Colonic mucosa (tissue), 4 donors: Measurements from ENCODE around the gene NCKAP5. TPM values are rescaled to one million over a fixed set of nuclear protein-coding genes. Genes with fewer than 3 reads are reported as not detected.

Experiments used
- DNase-seq: peaks from one replicate; pipeline ENCODE4 v3.0.0-alpha.2; 2020
- H3K27ac ChIP-seq: fragments of 200-600 bp; one replicate; pipeline ENCODE4 v1.8.0; 2021
- H3K27me3 ChIP-seq: fragments of 200-600 bp; one replicate; pipeline ENCODE4 v1.8.0; 2021
- H3K36me3 ChIP-seq: fragments of 200-600 bp; one replicate; pipeline ENCODE4 v1.8.0; 2021
- H3K4me1 ChIP-seq: fragments of 200-600 bp; one replicate; pipeline ENCODE4 v1.8.0; 2021; ENCODE audit warnings: mild to moderate bottlenecking
- H3K4me3 ChIP-seq: fragments of 200-600 bp; one replicate; pipeline ENCODE4 v1.8.0; 2021
- H3K9ac ChIP-seq, 2 donors: one replicate each; pipeline ENCODE4 v1.7.0; 2013; ENCODE audit warnings: control low read depth in 2 of 2, low read depth in 2 of 2, low read length in 2 of 2
- H3K9me3 ChIP-seq: fragments of 200-600 bp; one replicate; pipeline ENCODE4 v1.8.0; 2021
- CTCF ChIP-seq: fragments of 200-600 bp; IDR thresholded peaks from one replicate; pipeline ENCODE4 v1.8.0; 2022; ENCODE audit warnings: antibody characterized with exemption, mild to moderate bottlenecking
- intact Hi-C: fragments of 100-400 bp; cut with DNase I; formaldehyde crosslinking; loops from one replicate; pipeline ENCODE4 v1.14.1; 2022
- total RNA-seq, 2 donors: library from RNA; stranded (reverse); fragmentation: NEBNext Ultra II Directional in 1 of 2; extraction: Animal tissue kit (Norgen Biotek cat#: 25700) in 1 of 2; gene quantifications; one replicate each; pipeline ENCODE4 v1.2.1, GENCODE V29; 2021
- donor health status: healthy.
- donor health status: DM: no; HTN: no; CAD: no.
- donor health status: DM: no; HTN: no; CAD: no.

Gene NCKAP5
- total RNA-seq, 2 donors from 2014 or later = 2.9 to 3.7 TPM

DNA sequence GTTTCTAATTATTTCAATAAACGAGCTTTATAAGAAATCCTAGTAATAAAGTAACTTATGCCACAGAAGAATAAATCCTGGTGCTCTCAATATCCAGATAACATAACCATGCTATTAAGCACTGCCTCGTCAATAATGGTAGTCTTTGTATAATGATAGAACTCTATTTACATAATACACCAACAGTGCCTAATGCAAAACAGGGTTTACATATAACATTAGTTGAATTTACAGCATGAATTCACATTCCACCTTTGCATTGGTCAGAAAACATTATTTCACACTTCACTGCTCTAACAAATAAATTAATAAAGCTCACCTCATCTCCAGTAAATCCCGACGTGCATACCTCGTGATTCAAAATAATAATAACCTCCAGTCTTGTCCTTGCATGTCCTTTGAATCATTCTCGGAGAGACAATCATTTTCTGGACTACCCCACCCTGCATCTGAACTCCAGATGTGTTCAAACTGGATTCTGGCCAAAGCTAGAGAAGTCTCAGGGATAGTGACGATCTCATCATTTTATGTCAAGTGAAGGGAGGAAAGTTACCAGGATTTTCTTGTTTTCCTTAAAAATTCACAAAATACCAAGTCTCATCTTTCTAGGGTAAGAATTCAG is 189.2 kb downstream of the NCKAP5 start:
- H3K4me1 ChIP-seq = no peaks in the 10 kb centered on the region
- no peak overlapping the region for H3K9ac ChIP-seq
- H3K27me3 ChIP-seq = no peaks in the 10 kb centered on the region
- intact Hi-C loops = no loop called here
- no peaks in the 10 kb centered on the region for H3K36me3 ChIP-seq
- DNase-seq = no peak
- H3K4me3 ChIP-seq = no peak overlapping the region
- no peaks in the 10 kb centered on the region for H3K9me3 ChIP-seq
- H3K27ac ChIP-seq = no peak overlapping the region
- no peak for TF ChIP-seq CTCF

DNA sequence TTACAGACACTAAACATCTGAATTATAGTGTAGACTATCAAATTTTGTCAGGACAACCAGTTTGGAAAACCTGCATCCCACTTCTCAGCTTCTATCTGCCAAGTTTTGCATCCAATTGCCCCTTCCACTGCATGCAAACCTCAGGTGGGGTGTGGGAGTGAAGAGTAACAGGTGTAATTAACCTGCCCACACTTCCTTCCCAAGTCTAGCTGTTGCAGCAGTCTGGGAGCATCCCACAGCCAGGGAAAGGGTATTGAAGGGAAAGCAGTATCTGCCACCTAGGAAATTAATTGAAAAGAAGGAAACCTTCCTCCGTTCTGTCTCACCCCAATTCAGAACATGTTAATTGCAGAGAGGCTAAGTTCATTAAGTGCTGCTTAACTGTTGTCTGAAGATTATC is 189.9 kb downstream of the NCKAP5 start:
- Histone ChIP-seq H3K4me3 (no peak overlapping the region), H3K4me1 (no peaks in the 10 kb centered on the region), H3K27ac (no peak overlapping the region), H3K36me3 (no peaks in the 10 kb centered on the region), H3K9me3 (no peaks in the 10 kb centered on the region), H3K9ac (no peak overlapping the region), H3K27me3 (no peaks in the 10 kb centered on the region)
- TF ChIP-seq CTCF = no peak
- DNase-seq = no peak
- intact Hi-C loops = no loop called here

DNA sequence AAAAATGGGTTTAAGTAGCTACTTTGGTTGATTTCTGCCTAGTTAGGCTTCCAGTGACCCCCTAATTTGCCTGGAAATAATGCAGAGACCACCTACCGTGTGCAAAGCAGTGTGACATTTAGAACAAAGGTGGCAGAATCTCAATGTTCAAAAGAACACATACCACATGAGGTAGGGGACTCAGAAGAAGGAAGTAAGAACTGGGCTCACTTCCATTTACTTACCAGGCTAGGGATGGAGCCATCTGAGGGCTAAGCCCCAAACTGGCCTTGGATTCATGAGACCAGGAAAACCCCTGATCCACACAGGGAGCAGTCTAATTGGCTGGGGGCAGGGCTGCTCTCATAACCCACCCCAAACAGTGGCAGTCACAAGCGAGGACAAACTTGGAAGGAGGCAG is 190.7 kb downstream of the NCKAP5 start:
- no peaks in the 10 kb centered on the region for H3K9me3 ChIP-seq
- H3K27ac ChIP-seq = no peak overlapping the region
- H3K4me1 ChIP-seq = no peaks in the 10 kb centered on the region
- no peaks in the 10 kb centered on the region for H3K27me3 ChIP-seq
- no peaks in the 10 kb centered on the region for H3K36me3 ChIP-seq
- TF ChIP-seq CTCF = no peak
- intact Hi-C loops = no loop called here
- no peak overlapping the region for H3K9ac ChIP-seq
- DNase-seq = no peak
- no peak overlapping the region for H3K4me3 ChIP-seq

GRCh38 chr2:133377021-133377481 is 191.2 kb downstream of the NCKAP5 start:
- H3K4me3 ChIP-seq = no peak overlapping the region
- H3K9ac ChIP-seq = no peak overlapping the region
- H3K27me3 ChIP-seq = no peaks in the 10 kb centered on the region
- no peak overlapping the region for H3K27ac ChIP-seq
- no peaks in the 10 kb centered on the region for H3K36me3 ChIP-seq
- no peak for DNase-seq
- intact Hi-C loops = no loop called here
- TF ChIP-seq CTCF = no peak
- H3K9me3 ChIP-seq = no peaks in the 10 kb centered on the region
- H3K4me1 ChIP-seq = no peaks in the 10 kb centered on the region

DNA sequence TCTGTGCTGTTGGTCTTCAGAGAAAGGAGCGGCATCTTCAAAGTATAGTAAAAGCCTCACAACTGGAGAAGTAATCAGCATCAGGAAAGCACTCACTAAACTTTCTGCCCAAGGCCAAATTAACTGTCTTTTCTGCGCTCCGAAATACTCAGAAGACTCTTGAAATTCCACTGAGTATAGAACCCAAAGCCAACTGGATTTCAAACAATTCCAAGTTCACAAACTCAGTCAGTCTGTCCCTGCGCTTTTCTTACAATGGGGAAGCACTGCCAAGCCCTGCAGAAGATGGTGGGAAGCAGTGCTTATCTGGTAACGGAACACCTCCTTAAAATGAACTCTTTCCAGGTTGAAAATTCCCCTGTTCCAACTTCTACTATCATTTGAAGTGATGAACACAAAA is 193.5 kb downstream of the NCKAP5 start:
- intact Hi-C loops = no loop called here
- no peak for TF ChIP-seq CTCF

More for the DNA sequence above, 193.5 kb downstream of the NCKAP5 start:
- no peaks in the 10 kb centered on the region for H3K36me3 ChIP-seq
- no peak overlapping the region for H3K27ac ChIP-seq
- no peaks in the 10 kb centered on the region for H3K4me1 ChIP-seq
- H3K27me3 ChIP-seq = no peaks in the 10 kb centered on the region
- no peak overlapping the region for H3K4me3 ChIP-seq
- DNase-seq = no peak
- no peak overlapping the region for H3K9ac ChIP-seq
- H3K9me3 ChIP-seq = no peaks in the 10 kb centered on the region
